Nephron progenitor cell (in vitro differentiated cells): ENCODE data around the gene PSPN.
A peak's percentile ranks its signal among the peaks of the same experiment; 100 is the strongest.

Experiments used
- DNase-seq: peaks from one replicate; pipeline ENCODE4 v3.0.0; 2021
- H3K27ac Mint-ChIP-seq: 2 replicates; pipeline ENCODE4 v1.8.0; 2021; ENCODE audit warnings: mild to moderate bottlenecking, moderate library complexity, mixed read lengths
- H3K27me3 Mint-ChIP-seq: 2 replicates; pipeline ENCODE4 v1.8.0; 2021; ENCODE audit warnings: mild to moderate bottlenecking, low read depth, mixed read lengths; ENCODE audit not compliant: poor library complexity
- H3K36me3 Mint-ChIP-seq: 2 replicates; pipeline ENCODE4 v1.8.0; 2021; ENCODE audit warnings: low read depth, mixed read lengths
- H3K4me1 Mint-ChIP-seq: 2 replicates; pipeline ENCODE4 v1.8.0; 2021; ENCODE audit warnings: mixed read lengths
- H3K4me3 Mint-ChIP-seq: 2 replicates; pipeline ENCODE4 v1.8.0; 2021; ENCODE audit warnings: mild to moderate bottlenecking, moderate library complexity, mixed read lengths
- H3K9me3 Mint-ChIP-seq: 2 replicates; pipeline ENCODE4 v1.8.0; 2021; ENCODE audit warnings: mild to moderate bottlenecking, moderate library complexity, mixed read lengths
- CTCF ChIP-seq: fragments of 200-600 bp; sonication (generic); IDR thresholded peaks from 2 replicates; pipeline ENCODE4 v1.5.0; 2021; ENCODE audit warnings: antibody characterized with exemption

The PSPN gene

GRCh38 chr19:6421075-6422014 is 45.6 kb upstream of the PSPN start:
- no peak for TF ChIP-seq CTCF
- Mint-ChIP-seq H3K36me3 (peaks cover 45% of the 10 kb centered on the region), H3K9me3 (peaks cover 9% of the 10 kb centered on the region), H3K27me3 (peaks cover 4% of the 10 kb centered on the region), H3K27ac (peak overlapping the region; percentile 98), H3K4me3 (peak overlapping the region; percentile 95), H3K4me1 (peaks cover 44% of the 10 kb centered on the region)
- no peak for DNase-seq

- Mint-ChIP-seq H3K4me1 (peaks cover 49% of the 10 kb centered on the region), H3K9me3 (no peaks in the 10 kb centered on the region), H3K27me3 (no peaks in the 10 kb centered on the region), H3K4me3 (no peak overlapping the region), H3K27ac (no peak overlapping the region), H3K36me3 (peaks cover 56% of the 10 kb centered on the region)
- no peak for TF ChIP-seq CTCF
- no peak for DNase-seq
Measured at GRCh38 chr19:6418562-6418932, 42.8 kb upstream of the PSPN start.

- Mint-ChIP-seq H3K27me3 (no peaks in the 10 kb centered on the region), H3K9me3 (no peaks in the 10 kb centered on the region), H3K36me3 (peaks cover 54% of the 10 kb centered on the region), H3K4me1 (peaks cover 43% of the 10 kb centered on the region), H3K27ac (no peak overlapping the region), H3K4me3 (no peak overlapping the region)
- peak; percentile 42 for DNase-seq
- peak; percentile 16 for TF ChIP-seq CTCF
Measured at GRCh38 chr19:6417713-6418561, 42.2 kb upstream of the PSPN start.

- H3K36me3 Mint-ChIP-seq = peaks cover 45% of the 10 kb centered on the region
- H3K9me3 Mint-ChIP-seq = no peaks in the 10 kb centered on the region
- no peaks in the 10 kb centered on the region for H3K27me3 Mint-ChIP-seq
- H3K4me1 Mint-ChIP-seq = peaks cover 32% of the 10 kb centered on the region
- no peak for DNase-seq
- no peak overlapping the region for H3K27ac Mint-ChIP-seq
- H3K4me3 Mint-ChIP-seq = no peak overlapping the region
- no peak for TF ChIP-seq CTCF
Measured at GRCh38 chr19:6416658-6417405, 41.1 kb upstream of the PSPN start.

- peaks cover 39% of the 10 kb centered on the region for H3K36me3 Mint-ChIP-seq
- no peaks in the 10 kb centered on the region for H3K27me3 Mint-ChIP-seq
- H3K4me3 Mint-ChIP-seq = no peak overlapping the region
- H3K4me1 Mint-ChIP-seq = peaks cover 21% of the 10 kb centered on the region
- no peak overlapping the region for H3K27ac Mint-ChIP-seq
- H3K9me3 Mint-ChIP-seq = no peaks in the 10 kb centered on the region
- DNase-seq = no peak
- TF ChIP-seq CTCF = no peak
Measured at GRCh38 chr19:6415591-6416190, 40.0 kb upstream of the PSPN start.
